ENCODE data around the gene ZCCHC17. TPM values are rescaled to one million over a fixed set of nuclear protein-coding genes. Genes with fewer than 3 reads are reported as not detected.

Gene ZCCHC17
- total RNA-seq, 1 donor from 2014 or later: 51.3 TPM

DNA sequence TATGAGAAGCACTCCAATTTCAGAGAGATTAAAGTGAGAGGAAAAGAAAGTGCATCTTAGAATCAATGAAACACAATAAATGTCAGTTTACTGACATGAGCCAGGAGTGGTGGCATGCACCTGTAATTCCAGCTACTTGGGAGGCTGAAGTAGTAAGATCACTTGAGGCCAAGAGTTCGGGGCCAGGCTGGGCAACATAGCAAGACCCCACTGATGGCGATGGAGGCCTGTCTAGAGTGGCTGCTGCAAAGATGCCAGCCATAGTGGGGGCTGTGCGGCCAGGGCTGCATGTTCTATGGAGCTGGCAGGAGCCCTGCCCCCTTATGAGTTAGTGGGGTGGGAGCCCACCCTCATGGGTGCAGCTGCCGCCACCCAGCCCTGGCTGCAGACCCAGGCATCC is 27.3 kb downstream of the ZCCHC17 start:
- no peak overlapping the region for H3K27ac Mint-ChIP-seq (ENCODE audit: unreplicated experiment)
- FAIRE-seq (peak; percentile 29), DNase-seq (ENCODE audit: low read depth) (no peak)
- peaks cover 5% of the 10 kb centered on the region for H3K4me1 Mint-ChIP-seq (ENCODE audit: low read depth, unreplicated experiment)
- H3K27me3 Mint-ChIP-seq (ENCODE audit: low read depth, unreplicated experiment): no peaks in the 10 kb centered on the region
- TF ChIP-seq EZH2 (IDR thresholded peaks at IDR 0.05; ENCODE audit: insufficient read depth, low read length): no peak
- TF ChIP-seq, protein P1, sequence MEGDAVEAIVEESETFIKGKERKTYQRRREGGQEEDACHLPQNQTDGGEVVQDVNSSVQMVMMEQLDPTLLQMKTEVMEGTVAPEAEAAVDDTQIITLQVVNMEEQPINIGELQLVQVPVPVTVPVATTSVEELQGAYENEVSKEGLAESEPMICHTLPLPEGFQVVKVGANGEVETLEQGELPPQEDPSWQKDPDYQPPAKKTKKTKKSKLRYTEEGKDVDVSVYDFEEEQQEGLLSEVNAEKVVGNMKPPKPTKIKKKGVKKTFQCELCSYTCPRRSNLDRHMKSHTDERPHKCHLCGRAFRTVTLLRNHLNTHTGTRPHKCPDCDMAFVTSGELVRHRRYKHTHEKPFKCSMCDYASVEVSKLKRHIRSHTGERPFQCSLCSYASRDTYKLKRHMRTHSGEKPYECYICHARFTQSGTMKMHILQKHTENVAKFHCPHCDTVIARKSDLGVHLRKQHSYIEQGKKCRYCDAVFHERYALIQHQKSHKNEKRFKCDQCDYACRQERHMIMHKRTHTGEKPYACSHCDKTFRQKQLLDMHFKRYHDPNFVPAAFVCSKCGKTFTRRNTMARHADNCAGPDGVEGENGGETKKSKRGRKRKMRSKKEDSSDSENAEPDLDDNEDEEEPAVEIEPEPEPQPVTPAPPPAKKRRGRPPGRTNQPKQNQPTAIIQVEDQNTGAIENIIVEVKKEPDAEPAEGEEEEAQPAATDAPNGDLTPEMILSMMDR (IDR thresholded peaks at IDR 0.05; ENCODE audit: insufficient read depth, low read depth, low read length): no peak
- Histone ChIP-seq H3K9ac (ENCODE audit: low read length) (no peak overlapping the region), H3K27ac (ENCODE audit: low read depth, low read length) (no peak overlapping the region), H3K36me3 (ENCODE audit: insufficient read depth, low read length) (peaks cover 2% of the 10 kb centered on the region), H3K4me3 (ENCODE audit: insufficient read depth, low read depth, low read length) (no peak overlapping the region), H4K20me1 (ENCODE audit: insufficient read depth, low read length) (no peaks in the 10 kb centered on the region), H3K4me2 (ENCODE audit: low read length) (no peak overlapping the region), H3K79me2 (ENCODE audit: insufficient read depth, low read length) (no peaks in the 10 kb centered on the region), H3K4me1 (ENCODE audit: insufficient read depth, low read length) (no peaks in the 10 kb centered on the region), H2AFZ (ENCODE audit: low read depth, low read length) (no peak overlapping the region), H3K27me3 (ENCODE audit: insufficient read depth, low read length) (no peaks in the 10 kb centered on the region), H3K9me3 (ENCODE audit: insufficient read depth, low read depth, low read length) (no peaks in the 10 kb centered on the region)
- peaks cover 11% of the 10 kb centered on the region for H3K36me3 Mint-ChIP-seq (ENCODE audit: low read depth, unreplicated experiment)
- no peak overlapping the region for H3K4me3 Mint-ChIP-seq (ENCODE audit: unreplicated experiment)
- H3K9me3 Mint-ChIP-seq (ENCODE audit: unreplicated experiment): no peaks in the 10 kb centered on the region

DNA sequence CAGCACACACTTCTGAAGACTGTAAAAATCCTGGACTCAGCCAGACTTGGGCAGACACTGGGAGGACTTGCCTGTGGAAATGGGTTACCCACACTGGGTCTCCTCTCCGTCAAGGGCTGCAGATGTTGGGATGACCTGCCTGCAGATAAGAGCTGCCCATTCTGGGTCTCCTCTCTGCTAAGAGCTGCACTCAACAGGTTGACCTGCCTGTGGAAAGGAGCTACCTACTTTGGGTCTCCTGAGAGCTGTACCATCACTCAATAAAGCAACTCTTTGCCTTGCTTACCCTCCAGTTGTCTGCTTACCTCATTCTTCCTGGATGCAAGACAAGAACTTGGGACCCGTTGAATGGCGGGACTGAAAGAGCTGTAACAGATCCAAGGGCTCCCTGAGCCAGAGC is 28.2 kb downstream of the ZCCHC17 start:
- no peaks in the 10 kb centered on the region for H3K27me3 ChIP-seq (ENCODE audit: insufficient read depth, low read length)
- H3K4me2 ChIP-seq (ENCODE audit: low read length): no peak overlapping the region
- no peaks in the 10 kb centered on the region for H3K4me1 ChIP-seq (ENCODE audit: insufficient read depth, low read length)
- Mint-ChIP-seq H3K27me3 (ENCODE audit: low read depth, unreplicated experiment) (no peaks in the 10 kb centered on the region), H3K36me3 (ENCODE audit: low read depth, unreplicated experiment) (peaks cover 11% of the 10 kb centered on the region), H3K27ac (ENCODE audit: unreplicated experiment) (no peak overlapping the region), H3K4me1 (ENCODE audit: low read depth, unreplicated experiment) (peaks cover 5% of the 10 kb centered on the region), H3K4me3 (ENCODE audit: unreplicated experiment) (no peak overlapping the region), H3K9me3 (ENCODE audit: unreplicated experiment) (no peaks in the 10 kb centered on the region)
- no peak overlapping the region for H3K9ac ChIP-seq (ENCODE audit: low read length)
- H3K9me3 ChIP-seq (ENCODE audit: insufficient read depth, low read depth, low read length): no peaks in the 10 kb centered on the region
- no peak overlapping the region for H2AFZ ChIP-seq (ENCODE audit: low read depth, low read length)
- FAIRE-seq (no peak), DNase-seq (ENCODE audit: low read depth) (no peak)
- H3K27ac ChIP-seq (ENCODE audit: low read depth, low read length): no peak overlapping the region
- H4K20me1 ChIP-seq (ENCODE audit: insufficient read depth, low read length): peaks cover 7% of the 10 kb centered on the region
- H3K79me2 ChIP-seq (ENCODE audit: insufficient read depth, low read length): no peaks in the 10 kb centered on the region
- TF ChIP-seq EZH2 (IDR thresholded peaks at IDR 0.05; ENCODE audit: insufficient read depth, low read length): no peak
- TF ChIP-seq, protein P1 (IDR thresholded peaks at IDR 0.05; ENCODE audit: insufficient read depth, low read depth, low read length): no peak
- no peaks in the 10 kb centered on the region for H3K36me3 ChIP-seq (ENCODE audit: insufficient read depth, low read length)
- no peak overlapping the region for H3K4me3 ChIP-seq (ENCODE audit: insufficient read depth, low read depth, low read length)

DNA sequence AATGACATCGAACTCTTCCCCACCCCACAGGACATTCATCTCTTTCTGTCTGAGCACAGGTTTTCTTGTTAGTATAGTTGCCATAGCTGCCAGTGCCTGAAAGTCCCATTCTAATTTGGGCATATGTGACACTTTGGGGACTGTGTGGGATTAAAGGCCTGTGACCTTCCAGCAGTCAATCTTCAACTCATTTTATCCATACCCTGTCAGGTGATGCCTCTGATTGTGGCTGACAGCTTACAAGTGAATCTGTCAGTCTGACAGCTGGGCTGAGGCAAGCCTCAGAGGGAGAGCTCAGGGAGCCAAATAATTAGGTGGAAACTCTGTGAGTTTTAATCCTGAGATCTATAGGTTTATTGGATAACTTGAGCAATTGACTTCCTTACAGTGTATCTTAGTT is 29.6 kb downstream of the ZCCHC17 start:
- H3K36me3 ChIP-seq (ENCODE audit: insufficient read depth, low read length): no peaks in the 10 kb centered on the region
- DNase-seq (ENCODE audit: low read depth): no peak
- no peaks in the 10 kb centered on the region for H3K79me2 ChIP-seq (ENCODE audit: insufficient read depth, low read length)
- peak overlapping the region; percentile 16 for H3K27ac Mint-ChIP-seq (ENCODE audit: unreplicated experiment)
- H3K27me3 Mint-ChIP-seq (ENCODE audit: low read depth, unreplicated experiment): no peaks in the 10 kb centered on the region
- no peak overlapping the region for H2AFZ ChIP-seq (ENCODE audit: low read depth, low read length)
- no peaks in the 10 kb centered on the region for H3K27me3 ChIP-seq (ENCODE audit: insufficient read depth, low read length)
- no peak for TF ChIP-seq EZH2 (IDR thresholded peaks at IDR 0.05; ENCODE audit: insufficient read depth, low read length)
- TF ChIP-seq, protein P1 (IDR thresholded peaks at IDR 0.05; ENCODE audit: insufficient read depth, low read depth, low read length): no peak
- H3K4me1 Mint-ChIP-seq (ENCODE audit: low read depth, unreplicated experiment): peaks cover 5% of the 10 kb centered on the region
- no peak for FAIRE-seq
- H3K9ac ChIP-seq (ENCODE audit: low read length): no peak overlapping the region
- H3K4me1 ChIP-seq (ENCODE audit: insufficient read depth, low read length): no peaks in the 10 kb centered on the region
- no peak overlapping the region for H3K27ac ChIP-seq (ENCODE audit: low read depth, low read length)
- peaks cover 7% of the 10 kb centered on the region for H3K36me3 Mint-ChIP-seq (ENCODE audit: low read depth, unreplicated experiment)
- no peak overlapping the region for H3K4me3 Mint-ChIP-seq (ENCODE audit: unreplicated experiment)
- H3K4me2 ChIP-seq (ENCODE audit: low read length): no peak overlapping the region
- peaks cover 9% of the 10 kb centered on the region for H4K20me1 ChIP-seq (ENCODE audit: insufficient read depth, low read length)
- H3K4me3 ChIP-seq (ENCODE audit: insufficient read depth, low read depth, low read length): no peak overlapping the region
- no peaks in the 10 kb centered on the region for H3K9me3 Mint-ChIP-seq (ENCODE audit: unreplicated experiment)
- no peaks in the 10 kb centered on the region for H3K9me3 ChIP-seq (ENCODE audit: insufficient read depth, low read depth, low read length)
